WTC11 (cell line): ENCODE data around the gene MAX.

Experiments
- CTCF ChIP-seq: fragments of 200-600 bp; IDR thresholded peaks from 2 replicates; pipeline ENCODE4 v1.8.0; 2022; ENCODE audit warnings: antibody characterized with exemption
- FOXP1 ChIP-seq: sonication (generic); formaldehyde crosslinking; IDR thresholded peaks from 2 replicates; pipeline ENCODE4 v1.8.0; 2022; ENCODE audit warnings: missing genetic modification reagents, mild to moderate bottlenecking, moderate library complexity, borderline replicate concordance
- IRF2 ChIP-seq: sonication (generic); formaldehyde crosslinking; IDR thresholded peaks from 2 replicates; pipeline ENCODE4 v1.8.0; 2022; ENCODE audit warnings: low read depth, missing genetic modification reagents, borderline replicate concordance
- MAX ChIP-seq: sonication (generic); formaldehyde crosslinking; IDR thresholded peaks from 2 replicates; pipeline ENCODE4 v1.8.0; 2022; ENCODE audit warnings: mild to moderate bottlenecking, missing genetic modification reagents

- TF ChIP-seq CTCF (no peak), IRF2 (no peak), FOXP1 (CRISPR knock-in tag) (no peak), MAX (CRISPR knock-in tag) (no peak)
Observed at GRCh38 chr14:65115615-65116014, 13.3 kb upstream of the MAX start.
